Measurements from ENCODE around the gene PDE2A.
"Not testable (repeated sequence)": the region's sequence is repeated elsewhere in the genome, so short reads cannot be mapped to it uniquely, and the experiment has no call there.

Gene PDE2A

DNA sequence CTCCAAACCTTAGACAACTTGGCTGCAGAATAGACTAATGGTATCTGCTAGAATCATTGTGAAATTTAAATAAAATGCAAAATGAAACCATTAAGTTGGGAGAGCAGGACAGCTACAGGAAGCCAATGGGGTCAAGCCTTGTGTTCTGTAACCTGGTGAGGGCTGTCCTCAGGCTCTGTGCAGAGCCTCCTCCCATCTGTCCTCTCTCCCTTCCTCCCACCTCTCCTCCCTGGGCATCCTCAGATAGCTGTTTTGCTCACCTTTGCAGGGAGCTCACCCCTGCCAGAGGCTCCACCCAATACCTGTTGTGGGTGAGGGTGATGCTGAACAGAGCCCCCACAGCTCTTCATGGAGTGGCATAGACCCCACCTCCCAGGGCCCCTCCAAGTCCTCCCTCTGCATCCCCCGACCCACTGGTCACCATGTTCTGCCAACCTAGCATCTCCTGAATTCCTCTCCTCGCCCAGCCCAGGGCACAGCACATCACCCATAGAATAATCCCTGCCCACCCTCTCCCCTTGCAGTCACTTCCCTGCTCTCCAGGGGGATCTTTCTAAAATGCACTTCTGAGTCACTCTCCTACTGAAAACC is 100.3 kb downstream of the PDE2A start:
- DNase-seq = no peak

DNA sequence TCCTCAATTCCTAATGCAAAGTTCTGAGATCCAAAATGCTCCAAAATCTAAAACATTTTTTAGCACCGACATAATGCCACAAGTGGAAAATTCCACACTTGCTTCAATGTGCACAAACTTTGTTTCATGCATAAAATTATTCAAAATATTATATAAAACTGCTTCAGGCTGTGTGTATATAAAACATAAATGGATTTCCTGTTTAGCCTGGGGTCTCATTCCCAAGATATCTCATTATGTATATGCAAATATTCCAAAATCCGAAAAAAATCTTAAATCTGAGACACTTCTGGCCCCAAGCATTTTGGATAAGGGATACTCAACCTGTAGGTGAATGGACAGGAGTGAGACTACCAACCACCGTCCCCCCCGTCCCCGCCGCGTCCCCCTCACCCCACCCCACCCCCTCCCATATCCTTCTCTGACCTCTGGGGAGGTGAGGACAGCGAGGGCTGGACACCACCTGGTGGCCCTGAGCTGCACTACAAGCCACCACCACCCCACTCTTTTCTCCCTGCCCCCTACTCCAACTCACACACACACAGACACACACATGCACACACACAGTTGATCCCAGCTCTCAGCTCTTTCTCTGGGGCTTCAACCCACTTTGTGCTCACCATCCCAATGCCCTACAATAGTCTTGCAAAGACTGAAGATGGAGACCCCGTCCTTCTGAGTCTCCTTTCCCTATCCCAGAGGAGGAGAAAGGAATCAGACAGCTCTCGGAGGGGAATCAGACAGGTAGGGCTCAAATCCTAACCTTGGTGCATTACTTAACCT is 101.0 kb downstream of the PDE2A start:
- no peak for DNase-seq

DNA sequence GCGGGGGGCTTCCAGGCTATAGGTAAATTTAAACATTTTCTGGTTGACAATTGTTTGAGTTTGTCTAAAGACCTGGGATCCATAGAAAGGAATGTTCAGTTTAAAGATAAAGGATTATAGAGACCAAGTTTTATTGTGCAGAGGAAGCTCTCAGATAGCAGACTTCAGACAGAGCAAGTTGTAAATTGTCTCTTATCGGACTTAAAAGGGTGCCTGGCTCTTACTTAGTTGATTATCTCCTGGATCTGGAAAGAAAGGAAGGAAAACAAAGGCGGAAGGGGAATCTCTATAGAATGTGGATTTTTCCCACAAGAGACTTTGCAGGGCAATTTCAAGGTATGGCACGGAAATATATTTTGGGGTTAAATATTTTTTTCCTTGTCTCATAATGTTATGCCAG is 101.7 kb downstream of the PDE2A start:
- not testable (repeated sequence) for DNase-seq

DNA sequence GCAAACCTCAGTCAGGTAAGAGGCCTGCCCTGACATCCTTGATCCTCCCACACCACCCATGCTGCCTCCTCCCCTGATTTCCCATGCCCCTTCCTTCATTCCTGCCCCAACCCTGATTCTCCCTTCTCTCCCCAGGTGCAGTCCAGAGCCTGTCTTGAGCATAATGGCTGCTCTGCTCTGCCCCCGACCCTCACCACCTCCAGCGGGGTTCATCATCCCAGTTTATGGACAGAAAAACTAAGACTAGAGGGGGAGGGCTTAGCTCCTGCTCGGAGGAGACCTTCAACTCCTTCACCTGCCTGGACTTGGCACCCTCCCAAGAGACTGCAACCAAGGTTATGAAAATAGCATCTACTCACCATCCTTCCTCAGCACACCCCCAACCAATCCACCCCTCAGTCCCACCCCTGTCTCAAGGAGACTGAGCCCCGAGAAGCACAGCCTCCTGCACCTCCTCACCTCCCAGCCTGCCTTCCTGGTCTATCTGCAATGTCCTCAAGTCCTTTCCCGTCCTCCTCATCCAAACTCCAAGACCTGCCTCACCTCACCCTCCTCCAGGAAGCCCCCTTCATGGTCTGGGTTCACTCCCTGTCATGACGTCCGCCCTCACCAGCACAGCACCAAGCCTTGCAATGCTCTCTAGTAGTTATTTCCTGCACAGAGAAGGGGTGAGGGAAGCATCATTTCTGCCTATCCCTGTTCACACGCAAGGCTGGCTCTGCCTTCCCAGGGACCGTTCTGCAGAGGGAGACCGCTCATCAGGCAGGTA is 103.1 kb downstream of the PDE2A start:
- DNase-seq = no peak

DNA sequence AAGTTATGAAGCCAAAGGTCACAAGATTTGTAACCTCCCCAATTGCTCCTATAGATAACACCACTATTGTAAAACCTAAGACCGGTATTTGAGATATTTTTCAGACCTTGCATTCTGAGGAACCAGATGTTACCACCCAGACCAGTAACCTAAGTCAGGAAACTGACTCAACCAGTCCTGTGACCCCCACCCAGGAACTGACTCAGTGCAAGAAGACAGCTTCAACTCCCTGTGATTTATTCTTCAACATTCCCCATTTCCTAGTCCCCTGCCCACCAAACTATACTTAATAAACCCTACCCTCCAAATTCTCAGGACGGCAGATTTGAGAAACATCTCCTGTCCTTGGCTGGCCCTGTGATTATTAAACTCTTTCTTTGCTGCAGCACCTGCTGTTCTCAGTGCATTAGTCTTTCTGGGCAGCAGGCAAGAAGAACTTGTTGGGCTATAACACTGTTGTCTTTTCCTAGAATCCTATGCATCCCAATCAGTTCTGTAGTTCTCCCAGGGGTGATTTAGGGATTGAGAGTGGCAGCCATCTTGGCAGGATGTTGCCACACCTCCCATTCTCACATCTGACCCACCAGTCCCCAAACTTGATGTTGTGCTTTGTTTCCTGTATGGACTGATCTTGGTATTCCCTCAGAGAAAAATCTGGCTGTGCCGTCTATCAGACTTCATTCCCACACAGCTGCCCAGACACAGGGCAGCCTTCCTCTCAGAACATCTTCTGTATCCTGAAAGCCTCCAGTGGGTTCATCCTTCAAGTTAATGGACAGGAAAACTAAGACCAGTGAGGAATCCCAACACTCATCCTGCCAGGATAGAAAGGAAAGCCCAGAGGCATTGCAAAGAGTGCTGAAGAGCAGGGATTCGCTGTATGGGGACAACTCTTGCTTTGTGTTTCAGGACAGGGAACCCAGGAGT is 104.0 kb downstream of the PDE2A start:
- no peak for DNase-seq

DNA sequence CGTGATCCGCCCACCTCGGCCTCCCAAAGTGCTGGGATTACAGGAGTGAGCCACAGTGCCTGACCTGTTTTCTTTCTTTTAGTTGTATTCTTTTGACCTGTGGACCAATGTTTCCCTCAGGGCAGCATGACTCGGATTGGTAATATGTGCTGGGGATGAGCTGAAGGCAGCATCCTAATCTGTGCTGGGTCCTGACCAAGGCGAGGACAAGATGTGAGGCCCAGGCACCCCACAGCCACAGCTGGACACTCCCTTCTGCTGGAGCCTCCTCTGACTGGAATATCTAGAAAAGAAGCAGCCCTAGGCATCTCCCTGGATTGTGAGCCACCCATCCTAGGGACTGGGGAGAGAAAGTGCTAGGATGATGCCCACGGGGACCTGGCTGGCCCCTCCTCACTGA is 105.4 kb downstream of the PDE2A start:
- no peak for DNase-seq

DNA sequence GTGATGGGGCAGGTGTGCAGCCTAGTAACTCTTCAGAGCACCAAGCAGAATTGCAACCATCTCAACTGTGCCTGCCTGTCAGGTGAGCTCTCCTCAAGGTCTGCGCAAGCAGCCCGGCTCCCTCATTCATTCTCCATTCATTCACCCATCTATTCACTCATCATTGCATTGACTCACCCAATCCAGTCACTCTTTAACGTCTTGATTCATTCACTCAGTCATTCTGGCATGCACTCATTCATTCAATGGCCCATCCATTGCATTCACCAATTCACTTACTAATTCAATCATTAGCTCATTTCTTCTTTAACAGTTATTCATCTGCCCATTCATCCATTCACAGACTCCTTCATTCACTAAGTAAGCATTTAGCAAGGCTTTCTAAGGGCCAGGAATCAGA is 111.8 kb downstream of the PDE2A start:
- no peak for DNase-seq

DNA sequence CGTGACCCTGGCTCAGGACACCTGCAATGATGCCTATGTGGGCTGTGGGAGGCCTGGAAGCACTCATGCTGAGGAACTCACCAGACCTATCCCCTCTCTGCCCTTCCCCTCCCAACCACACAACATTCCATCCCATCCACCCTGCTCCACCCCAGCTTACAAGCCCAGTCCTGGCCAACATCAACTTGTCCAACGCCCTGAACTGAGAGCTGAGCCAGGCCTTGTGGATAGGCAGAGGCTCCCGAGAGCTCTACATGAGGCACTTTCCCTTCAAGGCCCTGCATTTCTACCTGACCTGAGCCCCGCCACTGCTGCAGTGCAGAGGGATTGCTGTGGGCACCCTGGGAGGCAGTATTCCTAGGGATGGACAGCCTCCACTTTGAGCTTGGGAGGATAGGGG is 112.4 kb downstream of the PDE2A start:
- no peak for DNase-seq

DNA sequence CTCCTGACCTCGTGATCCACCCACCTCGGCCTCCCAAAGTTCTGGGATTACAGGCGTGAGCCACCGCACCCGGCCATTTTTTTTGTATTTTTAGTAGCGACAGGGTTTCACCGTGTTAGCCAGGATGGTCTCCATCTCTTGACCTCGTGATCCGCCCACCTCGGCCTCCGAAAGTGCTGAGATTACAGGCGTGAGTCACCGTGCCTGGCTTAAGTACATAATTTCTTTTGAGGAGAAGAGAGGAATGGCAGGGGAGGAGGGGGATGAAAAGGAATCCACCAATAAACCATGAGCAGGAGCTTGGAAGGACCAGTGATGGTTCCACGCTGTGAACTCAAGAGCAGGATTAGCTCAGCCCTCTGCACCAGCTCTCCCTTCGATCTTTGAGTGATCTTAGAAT is 113.4 kb downstream of the PDE2A start:
- DNase-seq = not testable (repeated sequence)

DNA sequence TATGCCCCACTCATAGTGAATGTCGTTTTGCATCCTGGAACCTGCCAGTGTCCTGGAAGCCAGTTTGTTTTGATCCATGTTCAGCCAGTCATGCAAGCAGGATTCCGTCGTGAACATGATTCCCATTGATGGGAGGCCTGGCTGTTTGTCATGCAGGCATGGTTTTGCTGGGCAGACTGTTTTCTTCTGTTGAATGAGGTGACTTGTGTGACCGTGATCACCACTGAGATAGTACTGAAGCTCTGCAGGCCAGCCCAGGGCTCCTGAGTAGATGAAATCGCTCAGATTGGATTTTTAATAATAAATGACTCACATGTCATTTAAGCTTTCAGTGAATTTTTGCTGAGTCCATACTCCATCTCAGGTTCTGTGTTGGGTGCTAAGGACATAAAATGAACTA is 117.8 kb downstream of the PDE2A start:
- DNase-seq = no peak

DNA sequence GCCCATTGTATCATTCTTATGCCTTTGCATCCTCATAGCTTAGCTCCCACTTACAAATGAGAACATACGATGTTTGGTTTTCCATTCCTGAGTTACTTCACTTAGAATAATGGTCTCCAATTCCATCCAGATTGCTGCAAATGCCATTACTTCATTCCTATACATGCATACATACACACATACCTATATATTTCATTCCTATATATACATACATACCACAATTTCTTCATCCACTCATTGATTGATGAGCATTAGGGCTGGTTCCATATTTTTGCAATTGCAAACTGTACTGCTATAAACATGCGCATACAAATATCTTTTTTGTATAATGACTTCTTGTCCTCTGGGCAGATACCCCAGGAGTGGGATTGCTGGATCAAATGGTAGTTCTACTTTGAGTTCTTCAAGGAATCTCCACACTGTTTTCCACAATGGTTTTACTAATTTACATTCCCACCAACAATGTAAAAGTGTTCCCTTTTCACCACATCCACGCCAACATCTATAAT is 119.2 kb downstream of the PDE2A start:
- not testable (repeated sequence) for DNase-seq

DNA sequence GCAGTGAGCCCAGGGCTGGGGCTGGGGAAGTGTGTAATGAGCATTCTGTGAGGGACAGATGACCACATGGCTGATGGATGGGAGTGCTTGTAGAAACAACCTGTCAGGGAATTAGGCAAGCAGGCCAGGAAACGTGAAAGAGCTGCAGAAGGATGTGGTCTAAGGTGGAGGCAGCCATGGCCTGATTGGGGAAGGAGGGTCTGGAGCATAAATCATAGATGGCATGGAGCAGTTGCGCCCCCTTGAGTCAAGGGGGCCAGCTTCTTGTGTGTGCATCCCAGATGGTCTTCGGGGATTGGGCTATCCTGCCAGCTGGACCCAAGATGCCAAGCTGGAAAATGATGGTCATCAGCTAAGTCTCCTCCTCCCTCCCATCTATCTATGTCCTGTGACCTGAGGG is 120.5 kb downstream of the PDE2A start:
- DNase-seq = no peak

DNA sequence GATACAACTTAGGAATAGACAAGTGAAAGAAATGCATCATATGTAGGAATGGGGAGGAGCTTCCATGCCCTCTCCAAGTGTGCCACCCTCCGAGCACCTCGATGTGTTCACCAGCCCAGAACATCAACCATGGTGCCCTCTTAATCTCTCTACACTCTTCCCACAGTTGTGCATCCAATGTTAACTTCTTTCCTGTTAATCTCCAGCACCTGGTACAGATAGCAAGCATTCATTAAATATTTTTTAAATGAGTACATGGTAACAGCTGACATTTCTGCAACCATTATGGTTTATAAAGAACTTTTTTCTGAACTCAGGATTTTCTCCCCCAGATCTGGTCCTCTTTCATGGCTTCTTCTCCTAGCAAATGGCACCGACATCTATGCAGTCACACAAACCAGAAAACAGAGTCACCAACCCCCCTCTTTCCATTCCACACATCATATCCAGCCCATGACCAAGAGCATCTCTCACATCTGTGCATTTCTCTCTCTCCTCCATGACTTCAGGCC is 121.8 kb downstream of the PDE2A start:
- no peak for DNase-seq

DNA sequence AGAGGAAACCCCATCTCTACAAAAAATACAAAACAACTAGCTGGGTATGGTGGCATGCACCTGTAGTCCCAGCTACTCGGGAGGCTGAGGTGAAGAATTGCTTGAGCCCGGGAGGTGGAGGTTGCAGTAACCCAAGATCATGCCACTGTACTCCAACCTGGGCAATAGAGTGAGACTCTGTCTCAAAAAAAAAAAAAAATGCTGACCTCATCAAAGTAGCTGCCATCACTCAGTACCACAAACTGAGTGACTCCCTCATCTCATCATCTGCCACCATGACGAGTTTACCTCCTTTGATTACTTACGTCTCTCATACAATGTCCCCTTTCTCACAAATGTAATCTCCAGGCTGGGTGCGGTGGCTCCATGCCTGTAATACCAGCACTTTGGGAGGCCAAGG is 122.7 kb downstream of the PDE2A start:
- DNase-seq = no peak

DNA sequence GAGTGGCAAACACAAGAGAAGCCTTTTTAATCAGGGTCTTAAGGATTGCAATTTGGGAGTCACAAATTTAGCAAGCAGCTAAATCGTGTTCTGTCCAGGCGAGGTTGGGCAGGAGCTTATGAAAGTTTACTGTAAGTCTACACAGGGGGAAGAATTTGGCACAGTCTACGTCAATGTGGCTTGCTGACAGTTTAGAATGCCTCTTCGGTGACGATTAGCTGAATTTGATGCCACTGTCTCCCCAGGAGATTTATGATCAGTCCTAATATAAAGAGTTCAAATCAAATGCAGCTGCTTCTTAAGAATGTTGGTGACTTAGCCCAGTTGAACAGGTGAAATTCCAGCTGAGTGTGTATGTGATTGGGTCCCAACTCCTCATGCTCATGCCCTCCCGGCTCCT is 125.8 kb downstream of the PDE2A start:
- DNase-seq = no peak

DNA sequence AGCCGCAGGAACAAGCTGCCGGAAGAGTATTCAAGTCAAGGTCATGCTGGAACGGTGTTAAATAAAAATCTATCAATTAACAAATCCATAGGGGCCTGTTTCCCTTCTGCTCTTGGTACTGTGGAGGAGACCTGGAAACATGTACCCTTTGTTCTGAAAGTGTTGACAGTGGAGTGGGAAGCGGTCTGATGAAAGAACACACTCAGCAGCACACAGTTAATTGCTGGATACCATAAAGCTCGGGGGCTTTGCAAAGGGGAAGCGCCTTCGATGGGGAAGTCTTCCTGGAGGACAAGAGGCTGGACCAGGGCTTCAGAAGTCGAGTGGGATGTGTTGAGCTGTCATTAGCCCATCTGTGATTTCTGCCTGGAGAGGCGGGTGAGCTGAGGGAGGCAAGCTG is 127.4 kb downstream of the PDE2A start:
- no peak for DNase-seq

DNA sequence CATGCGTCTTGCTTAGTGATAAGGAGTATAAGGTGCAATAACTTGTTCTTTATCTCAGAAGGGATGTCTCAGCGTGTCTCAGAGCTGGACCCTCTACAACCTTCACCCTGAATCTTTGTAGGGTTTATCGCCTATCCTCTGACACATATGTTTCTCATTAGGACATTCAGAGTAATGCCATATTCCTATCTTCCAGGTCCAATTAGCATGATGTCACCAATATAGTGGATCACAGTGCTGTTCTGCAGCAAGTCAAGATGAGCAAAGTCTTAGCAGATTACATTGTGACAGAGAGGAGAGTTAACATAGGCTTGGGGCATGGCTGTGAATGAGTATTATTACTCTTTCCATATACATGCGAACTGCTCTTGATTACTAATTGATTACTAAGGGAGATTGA is 129.6 kb downstream of the PDE2A start:
- no peak for DNase-seq

DNA sequence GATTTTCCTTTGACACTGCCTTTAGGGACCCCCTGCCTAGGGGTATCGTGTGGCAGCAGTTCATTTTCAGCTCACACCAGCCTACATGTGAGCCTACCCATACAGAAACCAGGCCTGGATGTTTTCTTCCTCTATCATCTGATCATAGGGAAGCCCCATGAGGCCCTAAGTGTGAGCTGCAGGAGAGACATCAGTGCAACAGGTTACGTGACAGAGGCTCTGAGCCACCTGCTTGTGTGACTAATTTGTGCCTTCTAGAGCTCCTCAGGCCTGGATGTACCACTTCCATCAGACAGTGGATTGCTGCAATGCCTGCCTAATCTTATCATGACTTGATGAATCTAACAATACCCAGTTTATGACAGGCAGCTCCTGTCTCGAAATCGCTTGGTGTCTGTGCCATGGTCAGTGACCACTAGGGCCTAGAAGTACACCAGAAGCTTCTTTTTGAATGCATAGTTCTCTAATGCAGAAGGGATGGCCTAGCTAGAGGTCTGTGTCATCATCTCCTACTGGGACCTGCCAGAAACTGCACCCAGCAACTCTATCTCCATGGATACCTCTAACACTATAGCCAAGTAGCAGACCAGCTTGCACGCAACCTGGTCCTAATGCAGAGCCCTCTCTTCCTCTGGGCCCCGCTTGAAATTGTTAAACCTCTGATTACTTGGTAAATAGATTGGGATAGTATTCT is 130.2 kb downstream of the PDE2A start:
- DNase-seq = no peak

DNA sequence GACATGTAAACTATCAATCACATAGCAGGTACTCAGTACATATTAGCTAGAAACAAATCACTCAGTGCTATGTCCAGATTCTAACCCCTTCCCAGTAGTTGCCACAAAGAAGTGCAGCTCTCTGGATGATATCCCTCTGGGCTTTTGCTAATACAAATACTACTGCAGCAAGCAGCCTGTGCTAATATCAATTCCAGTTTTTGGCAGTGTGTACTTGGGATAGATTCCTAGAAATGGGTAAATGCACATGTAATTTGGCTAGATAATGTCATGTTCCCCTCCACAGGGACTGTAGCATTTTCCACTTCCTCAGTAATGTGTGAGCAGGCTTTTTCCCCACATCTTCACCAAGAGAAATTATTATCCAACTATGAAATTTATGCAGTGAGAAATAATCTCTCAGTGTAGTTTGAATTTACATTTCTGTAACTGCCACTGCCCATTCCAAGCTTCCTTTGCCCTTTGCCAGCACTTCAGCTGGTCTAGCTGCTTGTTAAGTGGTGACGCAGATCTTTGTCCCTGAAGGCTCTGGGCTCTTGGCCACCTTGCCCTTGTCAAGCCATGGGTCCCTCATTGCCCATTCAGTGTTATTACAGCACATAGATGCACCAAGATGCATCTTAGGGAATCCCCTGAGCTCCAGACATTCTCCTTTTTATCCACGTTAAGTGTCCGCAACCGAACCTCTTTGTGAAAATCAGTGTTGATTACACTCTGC is 132.8 kb downstream of the PDE2A start:
- DNase-seq = no peak

DNA sequence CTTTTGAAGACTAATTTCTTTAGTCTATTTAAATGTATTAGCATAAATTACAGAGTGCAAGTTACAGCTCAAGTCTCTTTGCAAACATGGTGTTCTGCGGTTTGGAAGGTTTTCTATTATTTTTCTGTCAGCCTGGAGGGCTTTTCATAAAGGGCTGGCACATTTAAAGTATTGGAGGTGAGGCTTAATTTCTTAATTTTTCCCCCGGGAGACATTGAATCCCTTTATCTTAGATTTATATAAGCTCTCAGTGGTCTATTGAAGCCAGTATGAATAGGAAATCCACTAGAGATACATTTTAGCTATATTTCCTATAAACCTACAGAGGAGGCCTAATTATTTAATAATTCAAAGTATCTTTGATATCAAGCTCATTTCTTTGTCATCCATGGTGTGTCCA is 137.2 kb downstream of the PDE2A start:
- DNase-seq = no peak

DNA sequence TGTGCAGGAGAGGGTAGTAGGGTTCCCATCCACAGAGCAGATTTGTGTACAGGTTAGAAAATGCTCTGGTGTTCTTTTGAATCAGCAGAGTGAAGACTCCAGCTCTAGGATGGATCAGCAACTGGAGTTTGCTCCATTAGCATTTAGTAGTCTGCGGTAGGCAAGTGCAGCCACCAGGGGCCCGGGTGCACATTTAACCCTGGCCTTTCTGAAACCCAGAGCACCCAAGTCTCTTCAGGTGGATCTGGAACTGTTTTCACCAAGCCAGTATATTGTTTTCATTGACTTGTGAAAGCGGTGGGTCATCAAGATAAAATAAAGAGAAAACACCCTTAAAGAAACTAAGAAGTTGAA is 139.1 kb downstream of the PDE2A start:
- no peak for DNase-seq

All from activated naive CD4-positive, alpha-beta T cell (primary cell).